CD4-positive, alpha-beta memory T cell (primary cell): ENCODE measurements around the gene TRMT112. TPM values are rescaled to one million over a fixed set of nuclear protein-coding genes. Genes with fewer than 3 reads are reported as not detected.

Experiments used
- CTCF ChIA-PET: fragments of 350-600 bp; sonication (Branson Sonifier 250); formaldehyde crosslinking; loops from one replicate; lab custom pipeline; 2021; ENCODE audit warnings: inconsistent platforms; ENCODE audit not compliant: partially characterized antibody; lab: Charles Lee
- POLR2A ChIA-PET: fragments of 350-600 bp; sonication (Branson Sonifier 250); formaldehyde crosslinking; loops from one replicate; lab custom pipeline; 2021; ENCODE audit not compliant: partially characterized antibody; lab: Charles Lee
- DNase-seq, 5 donors: peaks; one replicate each; pipeline versions ENCODE4 v3.0.0 to v3.0.0-alpha.2; 2020 to 2022; ENCODE audit warnings: mixed read lengths in 1 of 5
- H3K27ac ChIP-seq: one replicate; pipeline ENCODE4 v1.7.0; 2013; ENCODE audit warnings: low read depth, low read length
- H3K27me3 ChIP-seq: 2 replicates; pipeline ENCODE4 v1.7.0; 2013; ENCODE audit warnings: mild to moderate bottlenecking, low read length, moderate library complexity; ENCODE audit not compliant: insufficient read depth
- H3K36me3 ChIP-seq: 2 replicates; pipeline ENCODE4 v1.7.0; 2013; ENCODE audit warnings: mild to moderate bottlenecking, low read length, moderate library complexity; ENCODE audit not compliant: insufficient read depth
- H3K4me1 ChIP-seq: 2 replicates; pipeline ENCODE4 v1.7.0; 2013; ENCODE audit warnings: mild to moderate bottlenecking, low read length, moderate library complexity; ENCODE audit not compliant: insufficient read depth
- H3K4me3 ChIP-seq, 2 donors: one replicate each; pipeline ENCODE4 v1.7.0; 2013; ENCODE audit warnings: low read length in 2 of 2, mild to moderate bottlenecking in 1 of 2
- H3K9me3 ChIP-seq, 2 donors: one replicate each; pipeline ENCODE4 v1.7.0; 2013; ENCODE audit warnings: low read length in 2 of 2, control low read depth in 1 of 2; ENCODE audit not compliant: control insufficient read depth in 1 of 2
- H3K27ac Mint-ChIP-seq, 7 donors: one replicate each; pipeline ENCODE4 v1.8.0; 2020 to 2021; ENCODE audit warnings: mixed read lengths in 7 of 7, mild to moderate bottlenecking in 6 of 7, inconsistent platforms in 3 of 7, moderate library complexity in 3 of 7
- H3K27me3 Mint-ChIP-seq, 2 donors: one replicate each; pipeline ENCODE4 v1.8.0; 2020 to 2021; ENCODE audit warnings: mixed read lengths in 2 of 2
- H3K36me3 Mint-ChIP-seq, 2 donors: one replicate each; pipeline ENCODE4 v1.8.0; 2020 to 2021; ENCODE audit warnings: mixed read lengths in 2 of 2, inconsistent platforms in 1 of 2, mild to moderate bottlenecking in 1 of 2
- H3K4me1 Mint-ChIP-seq, 4 donors: one replicate each; pipeline ENCODE4 v1.8.0; 2020 to 2021; ENCODE audit warnings: mixed read lengths in 4 of 4, mild to moderate bottlenecking in 1 of 4
- H3K4me3 Mint-ChIP-seq, 8 donors: one replicate each; pipeline ENCODE4 v1.8.0; 2020 to 2021; ENCODE audit warnings: mixed read lengths in 8 of 8, mild to moderate bottlenecking in 7 of 8, moderate library complexity in 6 of 8, inconsistent platforms in 3 of 8
- H3K9me3 Mint-ChIP-seq, 8 donors: one replicate each; pipeline ENCODE4 v1.8.0; 2020 to 2021; ENCODE audit warnings: mixed read lengths in 8 of 8, mild to moderate bottlenecking in 5 of 8, inconsistent platforms in 3 of 8, moderate library complexity in 1 of 8
- intact Hi-C: fragments of 100-400 bp; cut with micrococcal nuclease; formaldehyde crosslinking; loops from one replicate; pipeline ENCODE4 v1.15.1; 2023
- polyA plus RNA-seq, 2 donors: library from polyadenylated mRNA; unstranded; fragments of 300-500 nt; fragmentation: Illumina TruSeq; gene quantifications; one replicate each; pipeline ENCODE4 v1.2.3, GENCODE V29; 2021
- total RNA-seq, 2 experiments: library from RNA; stranded (reverse); gene quantifications; one replicate each; pipeline ENCODE4 v1.2.3, GENCODE V29; 2021

TRMT112 gene
- total and polyA plus RNA-seq, 4 experiments from 2014 or later, result 171 to 516 (median 294) TPM

GRCh38 chr11:64352099-64352994 lies 35.0 kb upstream of the TRMT112 start:
- Histone ChIP-seq H3K27me3 (no peaks in the 10 kb centered on the region), H3K4me3 (no peak overlapping the region), H3K9me3 (no peaks in the 10 kb centered on the region), H3K36me3 (peaks cover 6% of the 10 kb centered on the region), H3K27ac (no peak overlapping the region), H3K4me1 (peaks cover 2% of the 10 kb centered on the region)
- Mint-ChIP-seq H3K36me3 (peaks cover 0 to 17% of the 10 kb centered on the region in 2 donors), H3K27me3 (no peaks in the 10 kb centered on the region), H3K4me3 (no peak overlapping the region), H3K27ac (no peak overlapping the region), H3K4me1 (peaks cover 0 to 6% (median 4%) of the 10 kb centered on the region in 4 donors), H3K9me3 (no peaks in the 10 kb centered on the region)
- ChIA-PET CTCF (interaction anchor here (1.4 to 4.3 kb wide), 2 partner anchors 10 to 34 kb away, joined by 4 to 21 read pairs; partner anchors contain the start of genes PRDX5 and TRMT112), POLR2A (interaction anchor here (0.8 to 1.2 kb wide), 4 partner anchors 12 to 48 kb away, joined by 3 to 4 read pairs (median 3); partner anchors contain the start of genes CCDC88B, PRDX5 and TRMT112)
- intact Hi-C loops, result no loop called here
- DNase-seq, result no peak

- Mint-ChIP-seq H3K27ac (no peak overlapping the region), H3K4me3 (no peak overlapping the region), H3K4me1 (no peaks in the 10 kb centered on the region), H3K36me3 (peaks cover 0 to 15% of the 10 kb centered on the region in 2 donors), H3K9me3 (no peaks in the 10 kb centered on the region), H3K27me3 (no peaks in the 10 kb centered on the region)
- ChIA-PET POLR2A (no interaction called here), CTCF (no interaction called here)
- no peaks in the 10 kb centered on the region for H3K27me3 ChIP-seq
- H3K27ac ChIP-seq, result no peak overlapping the region
- no peak overlapping the region for H3K4me3 ChIP-seq
- intact Hi-C loops, result no loop called here
- no peak for DNase-seq
- no peaks in the 10 kb centered on the region for H3K9me3 ChIP-seq
- no peaks in the 10 kb centered on the region for H3K4me1 ChIP-seq
- H3K36me3 ChIP-seq, result peaks cover 9% of the 10 kb centered on the region
These were observed 33.8 kb upstream of the TRMT112 start for GRCh38 chr11:64351136-64351631.

- no peak for DNase-seq
- peaks cover 19% of the 10 kb centered on the region for H3K36me3 ChIP-seq
- no peak overlapping the region for H3K4me3 ChIP-seq
- no peaks in the 10 kb centered on the region for H3K27me3 Mint-ChIP-seq
- no peaks in the 10 kb centered on the region for H3K27me3 ChIP-seq
- H3K4me1 ChIP-seq, result no peaks in the 10 kb centered on the region
- peaks cover 0 to 5% (median 4%) of the 10 kb centered on the region in 4 donors for H3K4me1 Mint-ChIP-seq
- POLR2A ChIA-PET, result no interaction called here
- CTCF ChIA-PET, result interaction anchor here (1.0 kb wide), 1 partner anchor 10 kb away, joined by 3 read pairs; no protein-coding TSS in a partner anchor
- H3K9me3 Mint-ChIP-seq, result no peaks in the 10 kb centered on the region
- H3K27ac Mint-ChIP-seq, result no peak overlapping the region
- no peaks in the 10 kb centered on the region for H3K9me3 ChIP-seq
- intact Hi-C loops, result no loop called here
- H3K36me3 Mint-ChIP-seq, result peaks cover 8 to 26% of the 10 kb centered on the region in 2 donors
- H3K4me3 Mint-ChIP-seq, result no peak overlapping the region
- H3K27ac ChIP-seq, result no peak overlapping the region
These were observed 32.0 kb upstream of the TRMT112 start for GRCh38 chr11:64349404-64349803.

- Mint-ChIP-seq H3K4me1 (peaks cover 0 to 5% (median 4%) of the 10 kb centered on the region in 4 donors), H3K9me3 (no peaks in the 10 kb centered on the region), H3K27me3 (no peaks in the 10 kb centered on the region), H3K27ac (no peak overlapping the region), H3K36me3 (peaks cover 8 to 26% of the 10 kb centered on the region in 2 donors), H3K4me3 (no peak overlapping the region)
- ChIA-PET POLR2A (no interaction called here), CTCF (interaction anchor here (1.0 kb wide), 1 partner anchor 11 kb away, joined by 3 read pairs; no protein-coding TSS in a partner anchor)
- H3K4me1 ChIP-seq, result no peaks in the 10 kb centered on the region
- H3K27me3 ChIP-seq, result no peaks in the 10 kb centered on the region
- intact Hi-C loops, result no loop called here
- H3K36me3 ChIP-seq, result peaks cover 23% of the 10 kb centered on the region
- H3K4me3 ChIP-seq, result no peak overlapping the region
- no peak overlapping the region for H3K27ac ChIP-seq
- no peaks in the 10 kb centered on the region for H3K9me3 ChIP-seq
- DNase-seq, result no peak
These were observed 31.6 kb upstream of the TRMT112 start for GRCh38 chr11:64349025-64349387.

GRCh38 chr11:64348383-64349024 lies 31.1 kb upstream of the TRMT112 start:
- Histone ChIP-seq H3K27me3 (no peaks in the 10 kb centered on the region), H3K9me3 (no peaks in the 10 kb centered on the region), H3K4me1 (peaks cover under 1% of the 10 kb centered on the region), H3K27ac (no peak overlapping the region), H3K36me3 (peaks cover 28% of the 10 kb centered on the region), H3K4me3 (no peak overlapping the region)
- no peak for DNase-seq
- ChIA-PET CTCF (interaction anchor here (1.0 kb wide), 1 partner anchor 11 kb away, joined by 3 read pairs; no protein-coding TSS in a partner anchor), POLR2A (interaction anchor here (0.6 kb wide), 1 partner anchor 39 kb away, joined by 3 read pairs; no protein-coding TSS in a partner anchor)
- no peaks in the 10 kb centered on the region for H3K9me3 Mint-ChIP-seq
- no peaks in the 10 kb centered on the region for H3K27me3 Mint-ChIP-seq
- peaks cover 8 to 26% of the 10 kb centered on the region in 2 donors for H3K36me3 Mint-ChIP-seq
- intact Hi-C loops, result no loop called here
- peaks cover 0 to 5% (median 4%) of the 10 kb centered on the region in 4 donors for H3K4me1 Mint-ChIP-seq
- no peak overlapping the region for H3K27ac Mint-ChIP-seq
- H3K4me3 Mint-ChIP-seq, result no peak overlapping the region

GRCh38 chr11:64347193-64347867 lies 30.0 kb upstream of the TRMT112 start:
- Histone ChIP-seq H3K4me3 (no peak overlapping the region), H3K27me3 (no peaks in the 10 kb centered on the region), H3K36me3 (peaks cover 31% of the 10 kb centered on the region), H3K4me1 (peaks cover 7% of the 10 kb centered on the region), H3K27ac (no peak overlapping the region), H3K9me3 (no peaks in the 10 kb centered on the region)
- peaks cover 0 to 9% (median 8%) of the 10 kb centered on the region in 4 donors for H3K4me1 Mint-ChIP-seq
- H3K9me3 Mint-ChIP-seq, result no peaks in the 10 kb centered on the region
- ChIA-PET CTCF (no interaction called here), POLR2A (no interaction called here)
- intact Hi-C loops, result no loop called here
- H3K27me3 Mint-ChIP-seq, result no peaks in the 10 kb centered on the region
- H3K4me3 Mint-ChIP-seq, result peak overlapping the region in 1 of 8 donors; percentile 48
- peak overlapping the region in 1 of 7 donors; percentile 32 for H3K27ac Mint-ChIP-seq
- peaks cover 8 to 28% of the 10 kb centered on the region in 2 donors for H3K36me3 Mint-ChIP-seq
- no peak for DNase-seq
